Nephron progenitor cell (in vitro differentiated cells): Measurements from ENCODE around the gene HNRNPD.
"Not testable (repeated sequence)": the region's sequence is repeated elsewhere in the genome, so short reads cannot be mapped to it uniquely, and the experiment has no call there.

Source experiments
- DNase-seq: peaks from one replicate; pipeline ENCODE4 v3.0.0; 2021
- H3K27ac Mint-ChIP-seq: 2 replicates; pipeline ENCODE4 v1.8.0; 2021; ENCODE audit warnings: mild to moderate bottlenecking, moderate library complexity, mixed read lengths
- H3K27me3 Mint-ChIP-seq: 2 replicates; pipeline ENCODE4 v1.8.0; 2021; ENCODE audit warnings: mild to moderate bottlenecking, low read depth, mixed read lengths; ENCODE audit not compliant: poor library complexity
- H3K36me3 Mint-ChIP-seq: 2 replicates; pipeline ENCODE4 v1.8.0; 2021; ENCODE audit warnings: low read depth, mixed read lengths
- H3K4me1 Mint-ChIP-seq: 2 replicates; pipeline ENCODE4 v1.8.0; 2021; ENCODE audit warnings: mixed read lengths
- H3K4me3 Mint-ChIP-seq: 2 replicates; pipeline ENCODE4 v1.8.0; 2021; ENCODE audit warnings: mild to moderate bottlenecking, moderate library complexity, mixed read lengths
- H3K9me3 Mint-ChIP-seq: 2 replicates; pipeline ENCODE4 v1.8.0; 2021; ENCODE audit warnings: mild to moderate bottlenecking, moderate library complexity, mixed read lengths
- TF ChIP-seq, protein P1 (sequence below): fragments of 200-600 bp; sonication (generic); IDR thresholded peaks from 2 replicates; pipeline ENCODE4 v1.5.0; 2021; ENCODE audit warnings: antibody characterized with exemption

HNRNPD gene

GRCh38 chr4:82367438-82368097 lies 6.2 kb downstream of the HNRNPD start:
- Mint-ChIP-seq H3K9me3 (no peaks in the 10 kb centered on the region), H3K27me3 (no peaks in the 10 kb centered on the region), H3K36me3 (peaks cover 50% of the 10 kb centered on the region), H3K4me3 (no peak overlapping the region), H3K4me1 (peaks cover 80% of the 10 kb centered on the region), H3K27ac (peak overlapping the region; percentile 54)
- no peak for DNase-seq
- TF ChIP-seq, protein P1, sequence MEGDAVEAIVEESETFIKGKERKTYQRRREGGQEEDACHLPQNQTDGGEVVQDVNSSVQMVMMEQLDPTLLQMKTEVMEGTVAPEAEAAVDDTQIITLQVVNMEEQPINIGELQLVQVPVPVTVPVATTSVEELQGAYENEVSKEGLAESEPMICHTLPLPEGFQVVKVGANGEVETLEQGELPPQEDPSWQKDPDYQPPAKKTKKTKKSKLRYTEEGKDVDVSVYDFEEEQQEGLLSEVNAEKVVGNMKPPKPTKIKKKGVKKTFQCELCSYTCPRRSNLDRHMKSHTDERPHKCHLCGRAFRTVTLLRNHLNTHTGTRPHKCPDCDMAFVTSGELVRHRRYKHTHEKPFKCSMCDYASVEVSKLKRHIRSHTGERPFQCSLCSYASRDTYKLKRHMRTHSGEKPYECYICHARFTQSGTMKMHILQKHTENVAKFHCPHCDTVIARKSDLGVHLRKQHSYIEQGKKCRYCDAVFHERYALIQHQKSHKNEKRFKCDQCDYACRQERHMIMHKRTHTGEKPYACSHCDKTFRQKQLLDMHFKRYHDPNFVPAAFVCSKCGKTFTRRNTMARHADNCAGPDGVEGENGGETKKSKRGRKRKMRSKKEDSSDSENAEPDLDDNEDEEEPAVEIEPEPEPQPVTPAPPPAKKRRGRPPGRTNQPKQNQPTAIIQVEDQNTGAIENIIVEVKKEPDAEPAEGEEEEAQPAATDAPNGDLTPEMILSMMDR = no peak

GRCh38 chr4:82366431-82366830 lies 7.4 kb downstream of the HNRNPD start:
- H3K4me3 Mint-ChIP-seq, DNase-seq, H3K9me3 Mint-ChIP-seq, H3K27ac Mint-ChIP-seq, H3K27me3 Mint-ChIP-seq: not testable (repeated sequence)
- H3K36me3 Mint-ChIP-seq = peaks cover 42% of the 10 kb centered on the region
- peaks cover 83% of the 10 kb centered on the region for H3K4me1 Mint-ChIP-seq

- H3K4me3 Mint-ChIP-seq = no peak overlapping the region
- H3K27me3 Mint-ChIP-seq = no peaks in the 10 kb centered on the region
- no peaks in the 10 kb centered on the region for H3K9me3 Mint-ChIP-seq
- peaks cover 66% of the 10 kb centered on the region for H3K4me1 Mint-ChIP-seq
- no peak for DNase-seq
- TF ChIP-seq, protein P1 = no peak
- H3K36me3 Mint-ChIP-seq = peaks cover 43% of the 10 kb centered on the region
- H3K27ac Mint-ChIP-seq = no peak overlapping the region
Measured at GRCh38 chr4:82363896-82364487, 9.8 kb downstream of the HNRNPD start.

DNA sequence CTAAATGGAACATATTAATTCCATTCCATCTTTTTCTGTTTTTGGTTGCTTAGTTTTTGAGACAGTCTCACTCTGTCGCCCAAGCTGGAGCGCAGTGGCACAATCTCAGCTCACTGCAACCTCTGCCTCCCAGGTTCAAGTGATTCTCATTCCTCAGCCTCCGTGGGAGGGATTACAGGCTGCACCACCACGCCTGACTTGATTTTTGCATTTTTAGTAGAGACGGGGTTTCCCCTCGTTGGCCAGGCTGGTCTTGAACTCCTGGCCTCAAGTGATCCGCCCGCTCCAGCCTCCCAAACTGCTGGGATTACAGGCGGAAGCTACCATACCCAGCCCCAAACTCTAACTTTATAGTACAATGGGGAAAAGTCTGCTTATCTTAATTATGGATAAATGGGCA lies 11.2 kb downstream of the HNRNPD start:
- Mint-ChIP-seq H3K27ac (peak overlapping the region; percentile 66), H3K4me1 (peaks cover 59% of the 10 kb centered on the region), H3K36me3 (peaks cover 48% of the 10 kb centered on the region), H3K27me3 (no peaks in the 10 kb centered on the region), H3K4me3 (no peak overlapping the region), H3K9me3 (no peaks in the 10 kb centered on the region)
- DNase-seq = no peak
- TF ChIP-seq, protein P1 = no peak

GRCh38 chr4:82360298-82361177 lies 13.3 kb downstream of the HNRNPD start:
- H3K9me3 Mint-ChIP-seq = no peaks in the 10 kb centered on the region
- H3K27me3 Mint-ChIP-seq = no peaks in the 10 kb centered on the region
- H3K27ac Mint-ChIP-seq = no peak overlapping the region
- H3K36me3 Mint-ChIP-seq = peaks cover 51% of the 10 kb centered on the region
- TF ChIP-seq, protein P1 = peak; percentile 57
- no peak overlapping the region for H3K4me3 Mint-ChIP-seq
- peaks cover 48% of the 10 kb centered on the region for H3K4me1 Mint-ChIP-seq
- DNase-seq = no peak

DNA sequence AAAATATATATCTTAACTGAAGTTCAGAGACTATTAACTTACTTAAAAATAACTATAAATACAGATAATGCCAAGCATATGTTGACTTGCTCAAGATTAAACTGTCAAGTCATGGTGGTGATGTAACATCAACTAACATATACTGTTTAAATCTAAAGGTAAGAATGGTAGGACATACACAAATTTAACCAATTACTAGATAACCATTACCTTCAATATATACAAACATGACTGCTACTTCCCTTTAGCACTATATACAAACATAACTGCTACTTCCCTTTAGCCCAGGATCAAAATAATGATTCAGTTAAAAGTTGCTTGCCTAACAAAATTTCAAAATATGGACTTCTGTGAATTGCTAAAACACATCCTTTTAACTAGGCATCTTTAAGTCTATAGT lies 14.9 kb downstream of the HNRNPD start:
- Mint-ChIP-seq H3K36me3 (peaks cover 57% of the 10 kb centered on the region), H3K27ac (no peak overlapping the region), H3K4me1 (peaks cover 37% of the 10 kb centered on the region), H3K27me3 (no peaks in the 10 kb centered on the region), H3K4me3 (no peak overlapping the region), H3K9me3 (no peaks in the 10 kb centered on the region)
- no peak for DNase-seq
- TF ChIP-seq, protein P1 = no peak
